Muscle of leg (tissue), 11 donors: ENCODE results near the gene PDLIM4. TPM values are rescaled to one million over a fixed set of nuclear protein-coding genes. Genes with fewer than 3 reads are reported as not detected.

Experiments used
- DNase-seq: peaks from one replicate; pipeline ENCODE4 v3.0.0; 2013
- H3K27ac ChIP-seq: one replicate; pipeline ENCODE4 v1.5.1; 2013; ENCODE audit warnings: mild to moderate bottlenecking, low read length, control low read depth
- H3K27me3 ChIP-seq: one replicate; pipeline ENCODE4 v1.6.1; 2013; ENCODE audit warnings: low read length; ENCODE audit not compliant: control insufficient read depth, insufficient read depth
- H3K36me3 ChIP-seq: one replicate; pipeline ENCODE4 v1.6.1; 2013; ENCODE audit warnings: low read length; ENCODE audit not compliant: control insufficient read depth, insufficient read depth
- H3K4me1 ChIP-seq: one replicate; pipeline ENCODE4 v1.6.1; 2013; ENCODE audit warnings: low read length; ENCODE audit not compliant: control insufficient read depth, insufficient read depth
- H3K4me3 ChIP-seq: one replicate; pipeline ENCODE4 v1.5.1; 2013; ENCODE audit warnings: low read length, control low read depth
- H3K9me3 ChIP-seq: replicated peaks from 2 replicates; pipeline ENCODE4 v1.6.1; 2013; ENCODE audit warnings: low read depth, low read length; ENCODE audit not compliant: control insufficient read depth
- WGBS: methylation state at CpG from one replicate; pipeline ENCODE4 v1.1.5; 2013; ENCODE audit warnings: missing lambda C conversion rate; ENCODE audit not compliant: insufficient coverage; 5-methylcytosine and 5-hydroxymethylcytosine counted together
- polyA plus RNA-seq, 8 donors: library from polyadenylated mRNA; unstranded; fragments of 120-200 nt; gene quantifications; one replicate each; pipeline versions ENCODE4 v1.2.1 to v1.2.3, GENCODE V29; 2013; ENCODE audit warnings: inconsistent platforms in 1 of 8, low replicate concordance in 1 of 8; ENCODE audit not compliant: insufficient read length in 8 of 8, insufficient read depth in 1 of 8
- total RNA-seq: library from RNA; stranded (reverse); fragments of 120-200 nt; gene quantifications from one replicate; pipeline ENCODE4 v1.2.4, GENCODE V29; 2013

Gene PDLIM4
- total and polyA plus RNA-seq, 9 donors = 29.7 to 84.3 (median 60.9) TPM

DNA sequence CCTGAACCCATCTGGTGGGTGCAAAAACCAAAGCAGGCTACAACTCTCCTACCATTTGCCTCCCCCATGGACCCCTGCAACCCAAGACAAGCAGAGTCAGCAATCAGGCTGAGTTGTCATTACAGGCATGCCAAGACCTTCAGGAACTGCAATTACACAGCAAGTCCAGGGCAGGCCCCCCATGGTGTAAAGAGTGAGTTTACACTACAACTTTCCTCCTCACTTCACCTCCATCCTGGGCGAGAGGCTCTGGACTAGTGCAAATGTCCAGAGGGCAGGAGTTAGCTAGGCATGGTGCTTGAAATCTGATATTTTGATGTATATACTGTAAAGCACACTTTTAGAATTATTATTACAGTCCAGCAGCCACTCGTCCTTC, 22.8 kb upstream of the PDLIM4 start:
- Histone ChIP-seq H3K27ac (no peak overlapping the region), H3K27me3 (peaks cover 3% of the 10 kb centered on the region), H3K9me3 (no peaks in the 10 kb centered on the region), H3K4me3 (no peak overlapping the region), H3K36me3 (no peaks in the 10 kb centered on the region), H3K4me1 (peaks cover 8% of the 10 kb centered on the region)
- WGBS = no CpG with 5 or more reads among the region's 2 CpGs
- no peak for DNase-seq

DNA sequence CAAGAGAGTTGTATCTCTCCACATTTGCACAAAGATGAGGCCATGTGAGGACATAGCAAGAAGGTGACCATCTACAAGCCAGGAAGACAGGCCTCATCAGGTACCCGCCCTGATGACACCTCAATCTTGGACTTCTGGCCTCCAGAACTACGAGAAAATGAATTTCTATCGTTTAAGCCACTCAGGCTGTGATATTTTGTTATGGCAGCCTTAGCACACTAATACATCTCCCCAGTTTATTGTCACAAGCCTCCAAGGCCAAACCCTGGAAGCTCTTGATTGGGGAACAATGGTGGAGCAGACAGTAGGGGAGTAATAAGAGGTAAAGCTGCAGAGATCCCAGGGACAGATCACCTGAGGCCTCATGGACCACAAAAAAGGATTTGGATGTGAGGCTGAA, 22.2 kb upstream of the PDLIM4 start:
- DNase-seq = peak; percentile 0
- WGBS = 80% methylated on average over 1 of the region's 3 CpGs
- Histone ChIP-seq H3K4me3 (no peak overlapping the region), H3K36me3 (no peaks in the 10 kb centered on the region), H3K27ac (no peak overlapping the region), H3K4me1 (peaks cover 8% of the 10 kb centered on the region), H3K27me3 (peaks cover 3% of the 10 kb centered on the region), H3K9me3 (no peaks in the 10 kb centered on the region)

DNA sequence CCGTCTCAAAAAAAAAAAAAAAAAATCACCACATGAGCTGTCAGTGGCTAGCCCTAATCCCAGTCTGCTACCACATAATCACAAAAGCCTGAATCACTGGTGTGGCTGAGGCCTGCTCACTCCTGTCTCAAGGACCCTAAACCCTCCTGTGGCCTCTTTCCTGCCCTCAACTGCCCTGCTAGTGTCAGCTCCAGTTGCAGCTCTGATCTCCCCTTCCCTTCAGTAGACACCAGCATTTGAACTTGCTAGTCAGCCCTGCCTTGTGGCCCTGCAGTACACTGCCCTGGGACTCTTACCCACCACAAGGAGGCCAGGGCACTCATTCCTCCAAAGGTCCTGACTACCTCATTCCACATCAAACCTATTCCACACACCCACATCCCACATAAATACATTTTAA, 20.4 kb upstream of the PDLIM4 start:
- H3K9me3 ChIP-seq = no peaks in the 10 kb centered on the region
- H3K36me3 ChIP-seq = no peaks in the 10 kb centered on the region
- H3K27ac ChIP-seq = no peak overlapping the region
- H3K4me3 ChIP-seq = no peak overlapping the region
- peaks cover 8% of the 10 kb centered on the region for H3K4me1 ChIP-seq
- WGBS = no CpG with 5 or more reads among the region's 1 CpG
- H3K27me3 ChIP-seq = peaks cover 3% of the 10 kb centered on the region
- DNase-seq = peak; percentile 0

DNA sequence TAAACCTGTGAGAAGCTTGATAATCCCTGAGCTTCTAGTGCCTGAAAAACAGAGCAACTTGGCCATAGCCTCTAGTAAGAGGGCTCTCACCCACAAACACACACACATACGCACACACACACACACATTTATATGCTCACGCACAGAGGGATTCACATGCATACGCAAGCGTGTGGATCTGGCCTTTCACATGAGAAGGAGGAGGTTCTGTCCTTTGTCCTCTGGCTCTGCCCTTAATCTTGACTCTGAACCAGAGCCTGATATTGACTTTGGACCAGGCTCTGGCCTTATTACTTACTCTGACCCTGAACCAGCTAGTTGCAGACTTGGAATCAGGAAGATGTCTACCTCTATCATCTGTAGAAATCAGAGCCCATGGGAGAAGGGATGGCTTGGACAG, 19.8 kb upstream of the PDLIM4 start:
- peaks cover 8% of the 10 kb centered on the region for H3K4me1 ChIP-seq
- no peak overlapping the region for H3K4me3 ChIP-seq
- H3K9me3 ChIP-seq = no peaks in the 10 kb centered on the region
- 89% methylated on average over 3 of the region's 4 CpGs for WGBS
- H3K27ac ChIP-seq = no peak overlapping the region
- no peaks in the 10 kb centered on the region for H3K36me3 ChIP-seq
- no peaks in the 10 kb centered on the region for H3K27me3 ChIP-seq
- no peak for DNase-seq

DNA sequence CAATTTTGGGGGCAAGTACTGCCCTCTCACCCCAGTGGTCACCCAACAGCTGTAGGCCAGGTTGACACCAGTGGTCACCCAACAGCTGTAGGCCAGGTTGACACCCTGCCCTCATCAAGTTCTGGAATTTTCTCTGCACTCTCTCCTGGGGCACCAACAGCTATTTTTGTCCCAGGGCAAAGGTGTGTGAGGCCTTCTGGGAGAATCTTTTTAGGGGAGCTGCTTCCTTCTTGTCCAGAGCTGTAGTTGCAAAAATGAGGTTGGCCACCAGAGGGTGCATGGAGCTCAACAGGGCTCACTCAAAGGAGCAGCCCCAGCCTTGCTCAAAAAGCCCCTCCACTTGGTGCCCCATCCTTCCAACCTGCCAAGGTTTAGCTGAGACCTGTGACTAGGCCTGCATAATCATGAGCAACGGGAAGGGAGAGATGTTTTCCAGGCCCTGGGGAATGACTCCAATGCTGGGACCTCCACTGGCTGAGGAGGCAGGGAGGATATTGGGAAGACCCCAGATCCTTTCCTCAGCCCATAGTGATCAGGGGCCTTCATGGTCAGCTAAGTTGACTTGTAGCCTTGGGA, 19.2 kb upstream of the PDLIM4 start:
- H3K4me3 ChIP-seq = no peak overlapping the region
- no peaks in the 10 kb centered on the region for H3K9me3 ChIP-seq
- H3K27me3 ChIP-seq = no peaks in the 10 kb centered on the region
- H3K4me1 ChIP-seq = peaks cover 8% of the 10 kb centered on the region
- no CpG with 5 or more reads among the region's 1 CpG for WGBS
- DNase-seq = peak; percentile 69
- no peak overlapping the region for H3K27ac ChIP-seq
- no peaks in the 10 kb centered on the region for H3K36me3 ChIP-seq

DNA sequence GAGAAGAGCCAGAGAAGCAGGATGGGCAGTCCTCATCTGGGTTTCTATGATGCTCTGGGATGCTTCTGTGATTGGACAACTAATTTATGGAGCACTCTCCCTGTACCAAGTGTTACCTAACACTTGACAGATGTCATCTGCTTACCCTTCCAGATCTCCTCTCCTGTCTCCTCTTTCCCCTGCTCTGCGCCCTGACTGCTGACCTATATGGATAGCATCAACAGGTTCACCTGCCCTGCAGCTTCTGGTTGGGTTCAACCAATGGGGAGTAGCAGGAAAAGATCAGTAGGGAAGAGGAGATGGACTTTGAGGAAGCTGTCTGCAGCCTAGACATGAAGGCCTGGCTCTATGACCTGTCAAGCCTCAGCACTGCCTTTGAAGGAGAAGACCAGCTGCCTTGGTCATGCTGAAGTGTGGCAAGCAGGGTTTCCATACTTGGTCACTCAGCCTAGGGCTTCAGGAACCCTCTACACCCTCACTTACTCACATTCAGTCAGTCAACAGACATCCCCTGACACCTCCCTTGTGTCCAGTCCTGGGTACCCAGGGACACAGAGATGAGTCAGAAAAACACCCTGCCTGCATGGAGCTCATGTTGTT, 18.5 kb upstream of the PDLIM4 start:
- Histone ChIP-seq H3K4me1 (peaks cover 8% of the 10 kb centered on the region), H3K27ac (no peak overlapping the region), H3K4me3 (no peak overlapping the region), H3K9me3 (peaks cover 5% of the 10 kb centered on the region), H3K27me3 (no peaks in the 10 kb centered on the region), H3K36me3 (no peaks in the 10 kb centered on the region)
- no peak for DNase-seq
- WGBS = no CpG with 5 or more reads among the region's 1 CpG

DNA sequence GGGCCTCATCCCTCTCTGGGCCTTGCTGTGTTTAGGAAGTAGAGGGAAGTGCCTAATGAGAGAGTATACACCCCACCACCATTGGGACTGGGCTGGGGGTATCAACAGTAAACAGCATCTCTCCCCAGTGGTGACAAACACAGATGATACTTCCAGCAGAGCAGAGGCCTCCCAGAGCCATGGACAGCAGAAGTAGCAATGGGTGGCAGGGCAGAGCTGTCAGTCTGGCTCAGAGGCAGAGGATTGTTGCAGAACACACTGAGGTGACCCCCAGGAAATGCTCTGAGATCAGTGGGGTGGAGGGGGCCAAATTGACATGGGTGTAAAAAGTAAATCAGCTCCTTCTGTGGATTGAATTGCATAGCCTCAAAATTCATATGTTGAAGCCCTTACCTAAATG, 17.7 kb upstream of the PDLIM4 start:
- Histone ChIP-seq H3K4me1 (peaks cover 8% of the 10 kb centered on the region), H3K36me3 (no peaks in the 10 kb centered on the region), H3K4me3 (no peak overlapping the region), H3K27ac (no peak overlapping the region), H3K9me3 (peaks cover 10% of the 10 kb centered on the region), H3K27me3 (no peaks in the 10 kb centered on the region)
- no peak for DNase-seq

DNA sequence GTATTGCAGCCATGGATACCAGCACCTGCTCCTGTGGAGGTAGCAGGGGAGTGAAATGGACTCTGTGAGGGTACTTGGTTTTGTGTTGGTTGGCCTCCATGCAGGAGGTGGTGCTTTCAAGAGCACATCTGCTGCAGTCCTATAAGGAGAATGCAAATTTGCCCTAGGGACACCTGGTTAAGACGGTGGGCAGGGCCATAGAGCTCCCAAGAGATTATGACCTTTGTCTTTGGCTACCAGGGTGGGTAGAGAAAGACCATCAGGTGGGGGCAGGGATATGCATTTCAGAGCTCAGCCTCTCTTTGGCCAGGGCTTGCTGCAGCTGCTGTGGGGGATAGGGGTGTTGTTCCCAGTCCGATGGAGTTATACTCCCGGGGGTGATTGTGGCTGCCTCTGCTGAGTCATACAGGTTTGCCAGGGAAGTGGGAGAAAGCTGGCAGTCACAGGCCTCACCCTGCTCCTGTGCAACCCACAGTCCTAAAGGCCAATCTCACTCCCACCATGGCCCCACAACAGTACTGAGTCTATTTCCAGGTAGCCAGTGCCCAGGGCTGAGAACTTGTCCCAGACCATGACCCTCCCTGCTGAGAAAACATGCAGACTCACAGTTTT, 14.0 kb upstream of the PDLIM4 start:
- Histone ChIP-seq H3K27ac (no peak overlapping the region), H3K9me3 (peaks cover 14% of the 10 kb centered on the region), H3K36me3 (no peaks in the 10 kb centered on the region), H3K4me3 (no peak overlapping the region), H3K4me1 (peaks cover 1% of the 10 kb centered on the region), H3K27me3 (no peaks in the 10 kb centered on the region)
- WGBS = 70% methylated on average over 1 of the region's 3 CpGs
- DNase-seq = no peak

DNA sequence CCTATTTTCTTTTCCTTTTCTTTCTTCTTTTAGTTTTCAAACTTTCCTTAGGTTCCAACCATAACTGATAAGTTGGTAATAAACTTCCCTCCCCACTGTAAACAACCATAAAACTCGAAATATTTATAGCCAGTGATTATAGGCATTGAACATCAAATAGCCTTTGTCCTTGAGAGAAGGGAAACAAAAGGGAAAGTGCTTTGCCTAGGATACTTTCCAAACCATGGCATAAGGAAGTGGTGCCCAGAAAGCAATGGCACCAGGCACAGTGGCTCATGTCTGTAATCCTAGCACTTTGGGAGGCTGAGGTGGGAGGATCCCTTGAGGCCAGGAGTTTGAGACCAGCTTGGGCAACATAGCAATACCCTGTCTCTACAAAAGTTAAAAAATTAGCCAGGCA, 11.9 kb upstream of the PDLIM4 start:
- H3K27me3 ChIP-seq = no peaks in the 10 kb centered on the region
- H3K27ac ChIP-seq = no peak overlapping the region
- H3K4me1 ChIP-seq = peaks cover 1% of the 10 kb centered on the region
- H3K9me3 ChIP-seq = peaks cover 14% of the 10 kb centered on the region
- no peaks in the 10 kb centered on the region for H3K36me3 ChIP-seq
- no peak for DNase-seq
- no CpG with 5 or more reads among the region's 1 CpG for WGBS
- H3K4me3 ChIP-seq = no peak overlapping the region

DNA sequence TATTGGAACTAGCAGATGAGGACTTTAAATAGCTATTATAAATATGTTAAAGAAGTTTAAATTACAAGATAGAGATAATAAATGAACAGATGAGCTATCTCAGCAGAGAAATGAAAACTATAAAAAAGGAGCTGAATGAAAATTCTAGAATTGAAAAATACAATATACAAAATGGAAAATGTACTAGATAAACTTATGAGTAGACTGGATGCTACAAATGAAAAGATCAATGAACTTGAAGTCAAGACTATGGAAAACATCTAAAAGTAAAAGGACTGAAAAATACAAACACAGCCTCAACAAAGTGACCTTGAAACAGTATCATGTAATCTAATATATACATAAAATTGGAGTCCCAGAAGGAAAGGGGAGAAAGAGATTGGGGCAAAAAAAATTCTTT, 10.7 kb upstream of the PDLIM4 start:
- Histone ChIP-seq H3K4me1 (peaks cover 11% of the 10 kb centered on the region), H3K36me3 (no peaks in the 10 kb centered on the region), H3K27ac (no peak overlapping the region), H3K27me3 (no peaks in the 10 kb centered on the region), H3K9me3 (peaks cover 14% of the 10 kb centered on the region), H3K4me3 (no peak overlapping the region)
- no peak for DNase-seq
